D721Med (cell line): Measurements from ENCODE around the gene PSME3IP1.

Experiments used
- DNase-seq: peaks from one replicate; pipeline ENCODE4 v3.0.0; 2011; ENCODE audit warnings: low spot score; ENCODE audit not compliant: insufficient read length
- FAIRE-seq: peaks from 2 replicates; lab custom pipeline; 2011; peaks lifted over from hg19 to GRCh38; lab: Jason Lieb, UNC
- CTCF ChIP-seq: IDR thresholded peaks from 2 replicates; pipeline ENCODE4 v1.5.1; 2012; ENCODE audit warnings: mild to moderate bottlenecking, control low read depth; ENCODE audit not compliant: insufficient read depth; ENCODE audit errors: missing control alignments

Gene PSME3IP1

GRCh38 chr16:57185945-57186871, at the start of gene PSME3IP1, which contains the start of gene RSPRY1:
TSS of gene PSME3IP1 (minus strand) at chr16:57186039. CDS start at chr16:57173854, 12,185 bp downstream.
TSS of gene RSPRY1 (plus strand) at chr16:57186329. CDS start at chr16:57204659, 18,330 bp downstream.
- peak; percentile 60 for DNase-seq
- FAIRE-seq: no peak
- no peak for TF ChIP-seq CTCF

- no peak for FAIRE-seq
- DNase-seq: no peak
- no peak for TF ChIP-seq CTCF
Measured at GRCh38 chr16:57235128-57236021, 49.5 kb upstream of the PSME3IP1 start.

- TF ChIP-seq CTCF: no peak
- FAIRE-seq (no peak), DNase-seq (no peak)
Measured at GRCh38 chr16:57234707-57235092, 48.9 kb upstream of the PSME3IP1 start.

GRCh38 chr16:57233944-57234706, 48.3 kb upstream of the PSME3IP1 start:
- DNase-seq: no peak
- TF ChIP-seq CTCF: no peak
- FAIRE-seq: no peak

- FAIRE-seq (no peak), DNase-seq (no peak)
- no peak for TF ChIP-seq CTCF
Measured at GRCh38 chr16:57231821-57232350, 46.0 kb upstream of the PSME3IP1 start.

GRCh38 chr16:57229079-57229478, 43.2 kb upstream of the PSME3IP1 start:
- DNase-seq (no peak), FAIRE-seq (no peak)
- TF ChIP-seq CTCF: no peak
